Measurements from ENCODE around the gene GCGR.

Gene GCGR

DNA sequence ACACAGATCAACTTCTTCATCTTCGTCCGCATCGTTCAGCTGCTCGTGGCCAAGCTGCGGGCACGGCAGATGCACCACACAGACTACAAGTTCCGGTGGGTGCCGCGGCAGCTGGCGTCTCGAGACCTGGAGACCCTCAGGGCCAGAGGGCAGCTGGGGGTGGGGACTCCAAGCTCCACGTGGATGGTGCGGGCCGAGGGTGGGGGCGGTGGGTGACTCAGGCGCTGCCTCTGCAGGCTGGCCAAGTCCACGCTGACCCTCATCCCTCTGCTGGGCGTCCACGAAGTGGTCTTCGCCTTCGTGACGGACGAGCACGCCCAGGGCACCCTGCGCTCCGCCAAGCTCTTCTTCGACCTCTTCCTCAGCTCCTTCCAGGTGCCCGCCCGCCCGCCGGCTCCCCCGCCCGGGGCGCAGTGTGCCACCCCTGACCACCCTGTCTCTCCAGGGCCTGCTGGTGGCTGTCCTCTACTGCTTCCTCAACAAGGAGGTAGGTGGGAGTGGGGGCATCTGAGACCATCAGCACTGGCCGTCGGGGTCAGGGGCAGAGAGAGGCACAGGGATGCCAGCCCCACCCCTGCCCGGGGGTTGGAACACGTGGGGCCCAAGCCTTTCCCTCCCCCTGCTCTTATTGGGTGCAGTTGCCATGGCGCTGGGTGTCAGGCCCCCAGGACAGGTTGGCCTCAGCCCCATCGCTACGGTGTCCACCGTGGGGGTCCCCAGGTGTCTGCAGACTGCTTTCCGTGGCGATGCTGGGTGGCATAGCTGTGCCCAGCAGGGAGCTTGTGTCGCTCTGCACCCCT is 8.8 kb downstream of the GCGR start:
- no peak for DNase-seq

DNA sequence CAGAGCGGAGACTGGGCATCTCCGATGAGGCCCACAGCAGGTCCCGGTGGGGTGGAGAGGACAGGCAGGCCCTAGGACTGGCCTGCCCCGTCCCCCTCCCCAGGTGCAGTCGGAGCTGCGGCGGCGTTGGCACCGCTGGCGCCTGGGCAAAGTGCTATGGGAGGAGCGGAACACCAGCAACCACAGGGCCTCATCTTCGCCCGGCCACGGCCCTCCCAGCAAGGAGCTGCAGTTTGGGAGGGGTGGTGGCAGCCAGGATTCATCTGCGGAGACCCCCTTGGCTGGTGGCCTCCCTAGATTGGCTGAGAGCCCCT is 9.4 kb downstream of the GCGR start:
- DNase-seq: no peak

DNA sequence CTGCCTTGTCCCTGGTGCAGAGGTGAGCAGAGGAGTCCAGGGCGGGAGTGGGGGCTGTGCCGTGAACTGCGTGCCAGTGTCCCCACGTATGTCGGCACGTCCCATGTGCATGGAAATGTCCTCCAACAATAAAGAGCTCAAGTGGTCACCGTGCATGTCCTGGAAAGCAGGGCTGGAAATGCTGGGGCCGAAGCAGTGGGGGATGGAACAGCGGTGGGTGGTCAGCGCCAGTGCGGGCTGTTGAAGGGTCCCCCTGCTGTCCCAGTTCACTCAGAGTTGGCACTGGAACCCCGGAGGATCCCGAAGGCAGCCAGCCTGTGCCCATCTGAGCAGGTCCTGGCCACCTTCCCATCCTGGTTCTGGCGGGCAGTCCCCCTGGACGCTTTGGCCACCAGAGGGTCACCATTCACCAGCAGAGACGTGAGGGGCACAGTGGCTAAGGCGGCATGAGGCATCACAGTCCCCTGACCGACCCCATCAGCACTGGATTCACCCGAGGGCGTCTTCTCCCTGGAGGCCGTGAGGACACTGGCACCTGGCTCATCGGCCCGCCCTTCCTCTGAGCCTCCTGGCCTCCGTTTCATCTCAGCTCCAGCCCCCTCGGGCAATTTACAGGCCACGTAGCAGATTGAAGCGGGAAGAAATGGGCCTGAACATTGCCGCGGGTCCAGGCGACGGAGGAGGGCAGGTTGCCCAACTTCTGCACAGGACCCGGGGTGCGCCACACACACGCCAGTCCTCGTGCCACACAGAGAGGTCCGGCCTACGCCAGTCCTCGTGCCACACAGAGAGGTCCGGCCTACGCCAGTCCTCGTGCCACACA is 10.1 kb downstream of the GCGR start:
- no peak for DNase-seq

DNA sequence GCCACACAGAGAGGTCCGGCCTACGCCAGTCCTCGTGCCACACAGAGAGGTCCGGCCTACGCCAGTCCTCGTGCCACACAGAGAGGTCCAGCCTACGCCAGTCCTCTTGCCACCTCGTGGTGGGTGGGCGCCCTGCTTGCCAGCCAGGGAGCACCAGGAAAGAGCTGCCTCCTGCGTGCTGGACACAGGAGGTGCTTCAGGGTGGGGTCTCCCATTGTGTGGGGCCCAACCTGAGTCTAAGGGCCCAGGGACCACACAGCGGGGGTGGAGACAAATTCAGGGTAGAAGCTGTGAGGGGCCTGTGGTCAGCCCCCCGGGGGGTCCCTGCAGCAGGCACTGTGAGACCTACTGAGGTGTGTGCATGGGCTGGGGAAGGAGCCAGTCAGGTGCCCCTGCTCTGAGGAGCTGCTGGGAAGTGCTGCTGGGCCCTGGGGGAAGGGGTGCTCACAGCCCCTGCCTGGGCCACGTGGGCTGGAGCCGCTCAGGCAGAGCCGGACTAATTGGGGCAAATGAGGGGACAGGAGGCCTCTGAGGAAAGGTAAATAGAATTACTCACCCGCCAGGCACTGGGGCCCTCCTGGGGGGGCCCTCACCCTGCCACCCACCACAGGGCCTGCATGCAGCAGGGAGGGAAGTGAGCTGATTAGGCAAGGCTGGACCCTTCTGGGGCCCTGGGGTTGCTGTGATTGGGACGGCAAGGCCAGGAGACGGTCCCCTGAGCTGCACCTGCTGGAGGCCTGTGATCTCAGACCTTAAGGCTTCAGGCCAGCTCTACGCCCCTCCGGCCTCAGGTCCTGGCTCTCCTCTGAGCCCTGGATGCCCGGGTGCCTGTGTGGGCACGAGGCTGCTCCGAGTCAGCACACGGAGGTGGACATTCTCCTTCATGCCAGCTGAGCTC is 11.0 kb downstream of the GCGR start:
- DNase-seq: peak; percentile 81

DNA sequence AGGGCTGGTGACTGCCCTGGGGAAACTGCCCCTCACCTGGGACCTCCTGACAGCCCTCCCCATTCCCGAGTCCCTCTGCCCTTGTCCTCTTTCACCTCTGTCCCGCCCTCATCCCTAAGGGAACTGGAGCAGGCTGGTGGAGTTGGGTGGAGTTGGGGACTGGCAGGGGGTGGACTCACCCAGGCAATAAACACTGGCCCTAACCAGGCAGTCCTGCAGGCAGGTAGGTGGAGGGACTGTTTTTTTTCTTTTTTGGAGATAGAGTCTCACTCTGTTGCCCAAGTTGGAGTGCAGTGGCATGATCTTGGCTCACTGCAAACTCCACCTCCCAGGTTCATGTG is 11.7 kb downstream of the GCGR start:
- DNase-seq: no peak

DNA sequence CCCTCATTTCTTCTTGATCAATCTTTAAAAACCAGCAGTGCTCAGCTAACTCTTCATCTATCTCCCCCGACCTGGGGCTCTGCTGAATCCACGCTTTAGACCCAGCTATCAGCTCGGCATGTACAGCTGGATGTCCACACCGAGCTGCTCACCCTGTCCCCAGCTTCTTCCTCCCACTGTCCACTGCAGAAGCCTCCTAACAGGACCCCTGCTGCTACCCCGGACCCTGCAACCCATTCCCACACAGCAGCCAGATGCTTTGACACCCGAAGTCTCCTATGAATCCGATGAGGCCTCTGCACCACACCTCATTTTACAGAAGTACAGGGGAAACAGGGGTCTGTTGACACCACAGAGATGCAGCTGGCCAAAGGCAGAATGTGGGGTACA is 13.8 kb downstream of the GCGR start:
- DNase-seq: no peak

DNA sequence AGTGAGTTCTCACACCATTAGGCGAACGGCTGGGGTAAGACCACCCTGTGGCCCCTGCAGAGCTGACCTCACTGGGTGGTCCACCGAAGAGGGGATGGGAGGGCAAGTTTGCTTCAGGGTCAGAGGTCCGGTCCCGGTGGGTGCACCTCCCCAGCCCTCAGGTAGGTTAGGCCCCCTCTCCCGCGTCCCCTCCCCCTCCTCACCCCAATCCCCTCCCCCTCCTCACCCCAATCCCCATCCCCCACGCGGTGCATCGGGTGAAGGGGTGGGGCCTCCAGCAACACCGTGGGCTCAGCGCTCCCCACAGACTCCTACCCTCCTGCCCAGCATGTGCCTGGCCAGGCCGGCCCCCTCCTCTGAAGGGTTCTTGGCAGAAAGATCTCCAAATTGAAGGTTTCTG is 15.8 kb downstream of the GCGR start:
- DNase-seq: no peak

DNA sequence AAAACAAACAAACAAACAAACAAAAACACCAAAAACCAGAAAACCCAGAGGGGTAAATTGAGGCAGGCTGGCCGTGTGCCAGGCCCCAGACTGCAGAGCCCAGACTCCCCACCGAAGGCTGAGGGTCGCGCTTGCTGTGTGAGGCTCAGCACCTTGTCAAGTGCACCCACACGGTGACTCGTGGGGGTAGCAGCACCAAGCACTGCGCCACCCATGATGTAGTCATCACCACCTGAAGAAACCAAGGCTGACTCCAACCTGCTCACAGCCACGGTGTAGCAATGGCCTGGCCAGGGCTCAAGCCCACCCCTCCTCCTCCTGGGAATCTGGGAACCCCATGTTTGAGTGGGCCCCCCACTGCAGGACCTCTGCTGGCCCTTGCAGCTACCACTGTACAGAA is 17.2 kb downstream of the GCGR start:
- no peak for DNase-seq

DNA sequence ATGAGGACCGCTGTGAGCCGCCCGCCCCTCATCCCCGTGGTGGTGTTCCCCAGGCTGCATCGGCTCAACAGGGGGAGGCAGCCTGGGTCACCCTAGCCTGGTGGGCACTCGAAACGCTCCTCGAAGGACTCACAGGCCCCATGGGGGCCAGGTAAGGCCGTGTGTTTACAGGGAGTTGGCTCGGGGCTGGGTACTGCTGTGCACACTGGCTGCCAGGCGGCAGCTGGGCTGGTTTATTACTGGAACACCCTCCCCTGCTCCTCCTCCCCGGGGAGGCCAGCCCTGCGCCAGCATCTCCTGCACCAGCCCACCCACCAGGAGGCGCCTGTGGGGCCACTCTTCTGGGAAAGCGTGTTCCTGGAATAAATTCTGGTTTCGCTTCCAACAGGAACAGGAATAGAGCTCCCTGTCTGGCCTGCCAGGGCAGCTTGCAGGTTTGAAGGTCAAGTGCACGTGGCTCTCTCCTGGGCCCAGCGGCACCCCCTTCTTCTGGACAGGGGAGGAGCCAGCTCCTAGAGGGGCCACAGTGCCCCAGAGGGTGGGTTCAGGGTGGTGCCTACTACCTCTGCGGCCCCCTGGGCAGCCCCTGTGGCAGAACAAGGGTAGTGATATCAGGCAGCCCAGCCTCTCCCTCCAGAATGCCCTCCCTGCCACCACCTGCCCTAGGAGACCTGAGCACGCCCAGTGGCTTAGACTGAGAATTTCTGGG is 17.8 kb downstream of the GCGR start:
- DNase-seq: peak; percentile 89

DNA sequence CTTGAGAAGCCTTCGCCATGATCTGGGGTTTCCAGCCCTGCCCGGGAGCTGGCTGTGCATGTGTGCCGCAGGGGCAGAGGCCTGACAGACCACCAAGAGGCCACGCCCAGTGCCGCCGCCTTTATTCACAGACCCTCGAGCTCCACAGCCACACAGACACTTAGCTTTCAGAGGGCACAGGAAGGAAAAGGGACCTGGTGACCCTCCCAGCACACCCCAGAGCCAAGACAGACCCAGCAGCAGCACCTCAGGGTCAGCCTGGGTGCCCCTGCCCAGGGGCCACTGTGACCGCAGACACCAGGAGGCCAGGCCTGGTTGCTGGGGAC is 18.3 kb downstream of the GCGR start:
- no peak for DNase-seq

DNA sequence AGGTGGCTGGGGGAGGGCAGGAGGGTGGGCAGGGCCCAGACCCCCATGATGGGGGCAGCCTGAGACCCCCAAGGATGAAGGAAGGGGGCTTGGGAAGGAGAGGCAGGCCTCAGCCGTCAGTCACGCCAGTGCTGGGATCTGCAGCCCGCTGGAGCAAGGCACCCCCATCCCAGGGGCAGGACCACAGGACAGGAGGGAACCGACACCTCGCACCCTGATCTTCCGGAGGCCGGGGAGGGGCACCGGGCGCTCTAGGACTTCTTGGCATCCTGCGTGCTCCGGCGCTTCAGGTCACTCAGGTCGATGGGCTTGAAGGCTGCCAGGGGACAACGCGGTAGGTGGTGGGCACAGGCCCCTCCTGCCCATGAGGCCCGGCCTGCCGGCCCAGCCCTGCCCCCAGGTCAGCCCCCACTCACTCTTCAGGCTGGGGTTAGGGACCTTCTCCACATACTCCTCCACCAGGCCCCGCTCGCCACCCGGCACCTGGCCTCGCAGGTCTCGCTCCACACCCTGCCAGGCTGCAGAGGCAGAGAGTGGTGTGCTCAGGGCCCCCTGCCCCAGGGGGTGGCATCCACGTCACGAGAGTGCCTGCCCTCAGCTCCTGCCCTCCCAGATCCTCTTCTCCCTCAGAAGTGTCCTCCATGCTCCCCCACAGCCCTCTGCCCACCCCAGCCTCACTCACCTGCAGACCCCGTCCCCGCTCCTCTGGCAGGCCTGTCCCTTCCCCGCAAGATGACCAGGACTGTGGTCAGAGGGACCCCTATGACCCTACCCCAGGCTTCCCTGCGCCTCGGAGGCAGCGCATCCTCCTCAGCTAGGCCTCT is 19.3 kb downstream of the GCGR start:
- DNase-seq: no peak

DNA sequence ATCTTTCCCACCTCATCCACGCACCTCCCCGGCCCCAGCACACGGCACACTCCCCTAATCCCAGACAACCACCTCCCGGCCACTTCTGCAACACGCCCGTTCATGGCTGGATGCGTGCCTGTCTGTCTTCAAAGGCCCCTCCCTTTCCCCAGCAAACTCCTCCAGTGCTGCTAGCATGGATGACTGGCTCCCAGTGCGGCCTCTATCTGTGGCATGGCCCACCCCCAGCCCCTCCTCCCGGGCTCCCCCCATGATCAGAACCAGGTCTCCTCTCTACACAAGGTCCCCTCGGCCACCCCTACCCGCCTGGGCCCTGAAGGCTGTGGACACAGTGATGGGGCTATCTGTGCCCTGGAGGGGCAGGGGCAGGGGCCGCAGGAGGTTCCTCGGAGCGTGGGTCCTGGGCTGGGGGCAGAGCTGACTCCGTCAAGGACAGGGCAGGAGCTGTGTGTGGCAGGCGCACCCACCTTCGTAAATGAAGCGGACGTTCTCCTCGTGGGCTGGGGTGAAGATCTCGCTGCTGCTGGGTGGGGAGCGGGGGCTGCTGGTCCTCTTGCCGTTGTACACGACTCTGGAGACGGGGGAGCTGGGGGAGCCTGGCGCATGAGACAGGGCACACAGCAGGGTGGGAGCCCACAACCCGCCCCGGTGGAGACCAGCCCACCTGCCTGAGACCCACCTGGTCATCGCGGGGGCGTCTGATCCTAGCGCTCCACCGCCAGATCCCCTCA is 20.0 kb downstream of the GCGR start:
- no peak for DNase-seq

DNA sequence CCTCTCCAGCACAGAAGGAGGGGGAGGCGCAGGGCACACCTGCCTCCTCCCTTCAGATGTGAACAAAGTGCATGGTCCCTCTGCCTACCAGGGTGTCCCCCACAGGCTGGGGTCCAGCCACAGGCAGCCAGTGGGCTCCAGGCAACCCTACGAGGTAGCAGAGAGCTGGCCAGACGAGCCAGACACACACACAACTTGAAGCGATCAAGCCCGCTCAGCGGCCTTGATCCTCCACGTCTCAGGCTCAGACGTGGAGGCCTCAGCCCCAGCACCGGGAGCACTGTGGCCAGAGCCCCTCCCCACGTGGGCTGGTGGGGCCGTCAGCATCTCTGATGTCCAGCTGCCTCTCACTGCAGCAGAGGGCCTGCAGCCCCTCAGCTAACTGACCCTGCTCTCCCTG is 20.6 kb downstream of the GCGR start:
- no peak for DNase-seq

DNA sequence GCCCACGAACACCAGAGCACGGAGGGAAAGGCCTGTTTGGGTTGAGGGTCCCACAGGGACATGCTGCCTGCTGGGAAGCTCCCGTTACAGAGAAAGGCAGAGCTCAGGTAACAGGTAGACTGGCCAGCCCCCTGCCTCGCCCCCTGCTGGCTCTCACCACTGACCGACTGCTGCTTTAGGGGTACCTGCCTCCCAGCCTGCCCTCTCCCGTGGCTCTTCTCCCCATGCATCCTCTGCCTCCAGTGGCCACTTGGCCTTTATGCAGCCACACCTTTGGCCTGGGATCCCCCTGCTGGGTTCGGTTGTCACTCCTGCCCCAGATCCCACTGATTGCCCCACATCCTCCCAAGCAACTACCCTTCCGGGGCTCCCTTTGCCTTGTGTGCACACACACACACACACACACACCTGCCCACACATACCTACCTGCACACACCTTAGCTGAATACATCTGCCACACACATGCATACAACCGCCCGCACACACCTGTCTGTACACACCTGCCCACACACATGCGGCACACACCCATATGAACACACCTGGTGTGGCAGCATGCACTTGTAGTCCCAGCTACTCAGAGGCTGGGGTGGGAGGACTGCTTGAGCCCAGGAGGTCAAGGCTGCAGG is 22.0 kb downstream of the GCGR start:
- DNase-seq: no peak

DNA sequence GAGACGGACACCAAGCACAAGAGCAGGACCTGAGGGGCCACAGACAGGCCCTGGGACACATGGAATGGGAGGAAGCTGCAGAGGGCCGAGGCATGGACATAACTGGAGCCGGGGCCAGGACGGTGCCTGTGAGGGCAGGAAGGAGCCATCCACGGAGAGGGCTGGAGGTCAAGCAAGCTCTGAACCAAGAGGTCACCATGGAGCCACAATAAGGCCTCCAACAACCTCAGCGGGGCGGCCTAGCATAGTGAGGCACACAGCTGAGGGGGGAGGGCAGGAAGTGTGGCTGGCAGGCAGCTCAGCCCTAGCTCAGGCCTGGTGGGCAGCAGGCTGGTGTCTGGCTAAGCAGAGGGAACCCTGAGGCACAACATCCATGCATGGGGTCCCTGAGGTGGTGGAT is 24.7 kb downstream of the GCGR start:
- no peak for DNase-seq

DNA sequence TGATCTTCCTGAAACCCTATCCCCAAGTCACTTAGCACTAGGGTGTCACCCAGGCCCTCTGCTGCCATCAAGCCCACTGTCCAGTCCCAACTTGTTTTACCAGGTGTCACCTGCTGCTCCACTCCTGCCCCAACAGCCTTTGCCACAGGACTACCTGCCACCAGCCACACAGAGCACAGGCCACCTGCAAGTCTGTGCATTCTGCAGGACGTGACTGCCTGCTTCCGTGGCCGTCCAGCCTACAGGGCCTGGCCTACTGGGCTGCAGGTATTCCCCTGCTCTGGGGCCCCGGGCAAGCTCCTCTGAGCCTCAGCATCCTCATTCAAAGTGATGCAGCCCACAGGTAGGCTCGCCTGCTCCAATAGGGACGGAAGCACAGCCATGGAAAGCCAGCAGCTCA is 25.9 kb downstream of the GCGR start:
- DNase-seq: no peak

DNA sequence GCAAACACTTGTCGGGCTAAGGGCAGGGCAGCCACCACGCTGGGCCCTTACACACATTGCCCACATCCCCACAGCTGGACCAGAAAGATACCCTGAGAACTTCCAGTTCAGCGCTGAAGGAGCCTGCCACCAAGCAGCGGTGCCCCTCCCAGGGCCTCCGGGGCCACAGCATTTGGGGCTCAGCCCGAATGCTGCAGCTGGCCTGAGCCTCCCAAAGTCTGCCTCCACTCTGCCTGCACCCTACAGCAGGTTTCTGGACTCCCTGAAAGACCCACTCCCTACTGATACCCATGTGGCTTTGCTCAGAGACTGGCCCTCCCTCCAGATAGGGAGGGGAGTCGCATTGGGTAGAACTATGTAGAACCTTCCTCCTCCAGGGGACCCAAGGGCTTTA is 27.6 kb downstream of the GCGR start:
- DNase-seq: no peak

DNA sequence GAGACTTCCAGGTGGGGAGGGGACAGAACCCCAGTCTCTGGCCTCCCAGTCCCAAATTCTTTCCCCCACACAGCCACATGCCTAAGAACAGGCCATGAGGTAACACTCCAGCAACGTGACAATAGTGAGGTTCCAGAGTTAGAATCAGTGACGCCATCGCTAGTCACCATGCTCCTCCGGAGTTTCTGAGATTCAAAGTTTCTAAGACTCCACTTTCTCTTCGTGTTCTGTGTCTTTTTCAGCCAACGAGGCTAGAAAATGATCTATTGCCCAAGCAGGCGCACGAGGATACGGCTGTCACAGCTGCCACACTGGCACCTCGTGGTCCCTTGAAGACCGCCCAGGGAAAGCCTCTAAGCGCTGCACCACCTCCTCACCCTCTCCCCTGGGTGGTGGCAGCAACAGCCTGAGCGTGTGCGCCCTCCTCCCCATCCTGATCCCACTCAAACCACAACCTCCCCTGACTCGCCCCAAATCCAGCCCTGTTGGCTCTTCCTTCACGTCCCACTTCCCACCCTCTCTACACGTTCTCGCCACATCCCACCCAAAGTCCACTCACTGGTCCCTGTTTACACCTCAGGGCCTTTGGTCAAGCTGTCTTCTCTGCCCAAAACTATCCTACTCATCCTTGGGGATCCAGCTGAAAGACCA is 28.1 kb downstream of the GCGR start:
- DNase-seq: peak; percentile 68

DNA sequence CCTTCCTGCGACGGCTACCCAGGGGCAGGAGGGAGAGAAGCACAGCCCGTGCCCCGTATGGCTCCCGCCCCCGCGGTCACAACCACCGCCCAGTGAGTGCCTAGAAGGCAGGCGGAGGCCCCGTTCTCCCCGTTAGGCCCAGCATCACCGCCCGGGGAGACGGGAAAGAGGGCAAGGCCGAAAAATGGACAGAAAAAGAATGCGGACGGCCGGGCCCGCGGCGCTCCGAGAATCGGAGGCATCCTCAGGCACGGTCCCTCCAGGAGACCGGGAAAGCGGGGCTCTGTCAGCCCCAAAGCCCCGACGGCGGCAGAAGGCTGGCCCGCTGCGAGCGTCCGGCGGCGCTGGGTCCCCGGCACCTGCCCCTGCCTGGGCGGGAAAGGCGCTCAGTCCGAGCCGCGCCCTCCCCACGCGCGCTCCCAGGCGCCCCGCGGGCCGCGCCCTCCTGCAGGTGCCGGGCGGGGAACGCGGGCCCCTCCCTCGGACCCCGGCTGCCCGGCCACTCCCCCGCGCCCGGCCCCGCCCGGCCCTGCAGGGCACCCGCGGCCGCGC is 28.7 kb downstream of the GCGR start:
- peak; percentile 62 for DNase-seq

All from NCI-H82 (cell line).